H1 (cell line): ENCODE results near the gene RAD51D. TPM values are rescaled to one million over a fixed set of nuclear protein-coding genes. Genes with fewer than 3 reads are reported as not detected.

ENCODE experiments used
- CTCF ChIA-PET: fragments of 300-600 bp; sonication (Branson Sonifier 250); formaldehyde crosslinking; loops from one replicate; lab custom pipeline; 2021; ENCODE audit not compliant: partially characterized antibody; lab: Charles Lee
- POLR2A ChIA-PET: fragments of 300-600 bp; sonication (Branson Sonifier 250); formaldehyde crosslinking; loops from one replicate; lab custom pipeline; 2021; ENCODE audit warnings: inconsistent platforms; ENCODE audit not compliant: partially characterized antibody; lab: Charles Lee
- DNase-seq, 2 experiments: peaks; one replicate each; pipeline versions ENCODE4 v3.0.0 to v3.0.0-alpha.2; 2010 to 2022; ENCODE audit warnings: low spot score in 2 of 2, low read depth in 1 of 2, mixed read lengths in 1 of 2
- FAIRE-seq: peaks from 2 replicates; lab custom pipeline; 2011; peaks lifted over from hg19 to GRCh38; lab: Jason Lieb, UNC
- H2AFZ ChIP-seq: 2 replicates; pipeline ENCODE4 v1.8.1; 2012; ENCODE audit warnings: low read length, inconsistent platforms
- H2AK5ac ChIP-seq: 2 replicates; pipeline ENCODE4 v1.6.1; 2013; ENCODE audit warnings: low read depth, low read length
- H2BK120ac ChIP-seq: replicated peaks from 2 replicates; pipeline ENCODE3; 2013; ENCODE audit warnings: low read depth, low read length, inconsistent platforms
- H2BK12ac ChIP-seq: 2 replicates; pipeline ENCODE4 v1.6.1; 2013; ENCODE audit warnings: low read depth, low read length
- H2BK15ac ChIP-seq: 2 replicates; pipeline ENCODE4 v1.6.1; 2013; ENCODE audit warnings: low read length
- H2BK20ac ChIP-seq: 2 replicates; pipeline ENCODE4 v1.6.1; 2013; ENCODE audit warnings: low read length
- H2BK5ac ChIP-seq: 2 replicates; pipeline ENCODE4 v1.6.1; 2013; ENCODE audit warnings: low read depth, low read length
- H3K14ac ChIP-seq: 2 replicates; pipeline ENCODE4 v1.6.1; 2013; ENCODE audit warnings: inconsistent platforms; ENCODE audit not compliant: insufficient read length
- H3K18ac ChIP-seq: 2 replicates; pipeline ENCODE4 v1.6.1; 2013; ENCODE audit warnings: low read length; ENCODE audit errors: extremely low read depth
- H3K23ac ChIP-seq: 2 replicates; pipeline ENCODE4 v1.6.1; 2013; ENCODE audit warnings: inconsistent platforms; ENCODE audit not compliant: insufficient read length
- H3K23me2 ChIP-seq: 2 replicates; pipeline ENCODE4 v1.6.1; 2013; ENCODE audit warnings: low read depth, low read length
- H3K27ac ChIP-seq: 2 replicates; pipeline ENCODE4 v1.6.1; 2011; ENCODE audit warnings: low read depth, low read length, inconsistent platforms
- H3K27me3 ChIP-seq, 4 experiments: replicated peaks in 1 of 4; 1 replicate in 1 of 4; 2 replicates in 3 of 4; pipeline versions ENCODE4 v1.6.1 to v1.8.1; 2011 to 2013; ENCODE audit warnings: low read length in 3 of 4, mild to moderate bottlenecking in 3 of 4, inconsistent platforms in 2 of 4, mixed read lengths in 2 of 4, moderate library complexity in 1 of 4; ENCODE audit not compliant: control insufficient read depth in 3 of 4, insufficient read depth in 3 of 4; ENCODE audit errors: extremely low read depth in 1 of 4
- H3K36me3 ChIP-seq, 4 experiments: 2 replicates each; pipeline versions ENCODE4 v1.6.1 to v1.8.1; 2011 to 2013; ENCODE audit warnings: mild to moderate bottlenecking in 4 of 4, low read length in 3 of 4, moderate library complexity in 2 of 4, control low read depth in 1 of 4, inconsistent platforms in 1 of 4; ENCODE audit not compliant: insufficient read depth in 4 of 4, control insufficient read depth in 2 of 4
- H3K4ac ChIP-seq: replicated peaks from 2 replicates; pipeline ENCODE3; 2013; ENCODE audit warnings: low read length, low read depth, mixed read lengths, inconsistent platforms; ENCODE audit not compliant: insufficient read length
- H3K4me1 ChIP-seq, 4 experiments: replicated peaks in 1 of 4; 1 replicate in 1 of 4; 2 replicates in 3 of 4; pipeline versions ENCODE4 v1.6.1 to v1.8.1; 2011 to 2013; ENCODE audit warnings: low read length in 3 of 4, inconsistent platforms in 2 of 4, mixed read lengths in 1 of 4; ENCODE audit not compliant: insufficient read depth in 4 of 4, control insufficient read depth in 3 of 4
- H3K4me2 ChIP-seq, 2 experiments: 2 replicates each; pipeline versions ENCODE4 v1.6.1 to v1.8.1; 2011 to 2013; ENCODE audit warnings: low read depth in 2 of 2, low read length in 2 of 2, control low read depth in 1 of 2, inconsistent platforms in 1 of 2, mild to moderate bottlenecking in 1 of 2; ENCODE audit not compliant: insufficient read depth in 1 of 2
- H3K4me3 ChIP-seq, 4 experiments: fragments of 200-600, 300-600 bp in 1 of 4; sonication (generic), shearing (Covaris generic), sonication (Bioruptor Twin) in 1 of 4; 2 replicates each; pipeline versions ENCODE4 v1.5.1 to v1.8.1; 2011 to 2016; ENCODE audit warnings: low read length in 4 of 4, low read depth in 3 of 4, control low read depth in 2 of 4, inconsistent platforms in 2 of 4, mild to moderate bottlenecking in 2 of 4, mixed read lengths in 1 of 4, moderate library complexity in 1 of 4; ENCODE audit not compliant: insufficient read depth in 2 of 4; ENCODE audit errors: extremely low read depth in 1 of 4
- H3K56ac ChIP-seq: replicated peaks from 2 replicates; pipeline ENCODE3; 2013; ENCODE audit warnings: low read depth, mild to moderate bottlenecking, mixed read lengths, low read length, inconsistent platforms; ENCODE audit not compliant: insufficient read length
- H3K79me1 ChIP-seq: 2 replicates; pipeline ENCODE4 v1.6.1; 2013; ENCODE audit warnings: low read depth, low read length, control low read depth
- H3K79me2 ChIP-seq, 2 experiments: 2 replicates each; pipeline versions ENCODE4 v1.6.1 to v1.8.1; 2012 to 2013; ENCODE audit warnings: low read length in 2 of 2, mild to moderate bottlenecking in 2 of 2, inconsistent platforms in 1 of 2; ENCODE audit not compliant: insufficient read depth in 2 of 2, control insufficient read depth in 1 of 2
- H3K9ac ChIP-seq, 4 experiments: replicated peaks in 1 of 4; 1 replicate in 1 of 4; 2 replicates in 3 of 4; pipeline versions ENCODE4 v1.6.1 to v1.8.1; 2011 to 2013; ENCODE audit warnings: low read depth in 3 of 4, low read length in 3 of 4, control low read depth in 2 of 4, mild to moderate bottlenecking in 2 of 4, moderate library complexity in 2 of 4, inconsistent platforms in 1 of 4; ENCODE audit errors: extremely low read depth in 1 of 4
- H3K9me3 ChIP-seq, 2 experiments: 2 replicates each; pipeline versions ENCODE4 v1.6.1 to v1.8.1; 2012 to 2013; ENCODE audit warnings: mild to moderate bottlenecking in 2 of 2, moderate library complexity in 2 of 2, control low read depth in 1 of 2, inconsistent platforms in 1 of 2, low read depth in 1 of 2, low read length in 1 of 2, mixed read lengths in 1 of 2; ENCODE audit not compliant: insufficient read depth in 2 of 2
- H4K20me1 ChIP-seq, 2 experiments: replicated peaks in 1 of 2; 2 replicates each; pipeline versions ENCODE3 to v1.8.1; 2011 to 2013; ENCODE audit warnings: inconsistent platforms in 2 of 2, low read length in 2 of 2, mild to moderate bottlenecking in 1 of 2; ENCODE audit not compliant: insufficient read depth in 2 of 2, control insufficient read depth in 1 of 2
- H4K5ac ChIP-seq: 2 replicates; pipeline ENCODE4 v1.6.1; 2013; ENCODE audit warnings: low read length, low read depth, mixed read lengths, inconsistent platforms; ENCODE audit not compliant: insufficient read length
- H4K8ac ChIP-seq: 2 replicates; pipeline ENCODE4 v1.8.0; 2013; ENCODE audit warnings: mild to moderate bottlenecking, moderate library complexity, low read length, inconsistent platforms; ENCODE audit not compliant: insufficient read depth; ENCODE audit errors: extremely low read depth
- H4K91ac ChIP-seq: replicated peaks from 2 replicates; pipeline ENCODE3; 2013; ENCODE audit warnings: low read length, mixed read lengths, inconsistent platforms; ENCODE audit not compliant: insufficient read length
- EZH2 ChIP-seq: fragments of 200-600 bp; sonication (generic); IDR thresholded peaks from 2 replicates; pipeline ENCODE4 v1.7.1; 2012; ENCODE audit warnings: low read depth, mild to moderate bottlenecking, moderate library complexity, low read length, inconsistent platforms; ENCODE audit not compliant: severe bottlenecking
- WGBS, 2 experiments: shearing (Covaris generic) in 1 of 2; methylation state at CpG; one replicate each; pipeline versions ENCODE4 v1.1.6 to v1.1.7; 2013 to 2015; ENCODE audit warnings: low lambda C conversion rate in 2 of 2, mixed read lengths in 2 of 2, inconsistent platforms in 1 of 2, low coverage in 1 of 2, missing lambda C conversion rate in 1 of 2; ENCODE audit not compliant: insufficient replicate concordance in 2 of 2, insufficient coverage in 1 of 2, insufficient read length in 1 of 2; ENCODE audit errors: extremely low coverage in 1 of 2, missing lambda C conversion rate in 1 of 2; 5-methylcytosine and 5-hydroxymethylcytosine counted together
- polyA plus RNA-seq, 7 experiments: library from polyadenylated mRNA; depleted of rRNA in 3 of 7; stranded (reverse) in 5 of 7; unstranded in 2 of 7; fragments of >200 nt in 5 of 7; fragments of 200-250 nt in 2 of 7; gene quantifications; 1 replicate in 5 of 7; 2 replicates in 1 of 7; 4 replicates in 1 of 7; pipeline versions ENCODE4 v1.2.1 to v1.2.3, GENCODE V29; 2011 to 2013; ENCODE audit warnings: missing spikeins in 2 of 7, mixed read lengths in 2 of 7
- total RNA-seq: library from RNA; stranded (reverse); fragmentation: NEBNext Ultra II Directional; extraction: Animal tissue kit (Norgen Biotek cat#: 25700); gene quantifications from 2 replicates; pipeline ENCODE4 v1.2.1, GENCODE V29; 2021
- TF ChIP-seq, protein P1 (sequence below): IDR thresholded peaks from 2 replicates; pipeline ENCODE4 v1.6.1; 2011; ENCODE audit warnings: low read length, improper control_type of control experiment

RAD51D gene
- total and polyA plus RNA-seq, 2 of the 8 experiments (the other 6 are each of a cell fraction or from before 2014, with no cell fraction given) = 10.2 to 12.9 TPM

DNA sequence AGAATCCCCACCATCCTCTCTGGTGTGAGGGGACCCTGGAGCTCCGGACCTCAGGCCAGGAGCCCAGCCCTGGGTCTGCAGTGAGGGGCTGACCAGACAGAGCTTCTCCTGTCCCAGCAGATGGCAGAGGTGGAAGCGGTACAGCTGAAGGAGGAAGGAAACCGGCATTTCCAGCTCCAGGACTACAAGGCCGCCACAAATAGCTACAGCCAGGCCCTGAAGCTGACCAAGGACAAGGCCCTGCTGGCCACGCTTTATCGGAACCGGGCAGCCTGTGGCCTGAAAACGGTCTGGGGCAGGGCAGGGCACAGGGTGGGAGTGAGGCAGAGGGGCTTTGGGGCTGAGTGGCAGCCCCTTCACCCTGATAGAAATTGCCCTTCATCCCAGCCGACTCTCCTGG is 28.5 kb upstream of the RAD51D start:
- no peak for FAIRE-seq
- Histone ChIP-seq H3K18ac (no peak overlapping the region), H3K4ac (no peak overlapping the region), H4K20me1 (no peaks in the 10 kb centered on the region), H3K36me3 (no peaks in the 10 kb centered on the region)
- WGBS, 2 experiments = 89% methylated on average over 9 of the region's 9 CpGs; no CpG with 5 or more reads in 1 of the 2 experiments
- TF ChIP-seq, protein P1, sequence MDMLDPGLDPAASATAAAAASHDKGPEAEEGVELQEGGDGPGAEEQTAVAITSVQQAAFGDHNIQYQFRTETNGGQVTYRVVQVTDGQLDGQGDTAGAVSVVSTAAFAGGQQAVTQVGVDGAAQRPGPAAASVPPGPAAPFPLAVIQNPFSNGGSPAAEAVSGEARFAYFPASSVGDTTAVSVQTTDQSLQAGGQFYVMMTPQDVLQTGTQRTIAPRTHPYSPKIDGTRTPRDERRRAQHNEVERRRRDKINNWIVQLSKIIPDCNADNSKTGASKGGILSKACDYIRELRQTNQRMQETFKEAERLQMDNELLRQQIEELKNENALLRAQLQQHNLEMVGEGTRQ = no peak
- no peak for TF ChIP-seq EZH2
- TF ChIP-seq, all 59 proteins: peak for 0
- Histone ChIP-seq H2BK120ac (no peak overlapping the region), H4K91ac (no peak overlapping the region), H3K23me2 (no peaks in the 10 kb centered on the region), H2BK5ac (no peak overlapping the region), H3K27ac (no peak overlapping the region), H2AFZ (no peak overlapping the region), H3K9ac (no peak overlapping the region), H2AK5ac (no peak overlapping the region), H4K5ac (no peak overlapping the region), H2BK15ac (no peak overlapping the region), H2BK20ac (0 out of 2 replicates have a peak overlapping the region, but pooled peaks have one; percentile 61), H3K14ac (no peak overlapping the region), H3K23ac (no peak overlapping the region), H3K27me3 (no peaks in the 10 kb centered on the region), H3K4me3 (no peak overlapping the region), H3K4me2 (no peak overlapping the region), H3K9me3 (no peaks in the 10 kb centered on the region), H2BK12ac (peak overlapping the region; percentile 9; the same call in 1 of the 2 replicates), H3K4me1 (peaks cover 0 to 3% (median 1%) of the 10 kb centered on the region in 4 experiments; a peak in 2 of 7 replicates), H3K79me2 (no peaks in the 10 kb centered on the region), H3K56ac (no peak overlapping the region), H3K79me1 (no peaks in the 10 kb centered on the region), H4K8ac (no peak overlapping the region; the same call in 1 of the 2 replicates)
- CTCF ChIA-PET = interaction anchor here (1.2 to 2.6 kb wide), 4 partner anchors 19 to 391 kb away, joined by 3 to 9 read pairs (median 3); no protein-coding TSS in a partner anchor
- POLR2A ChIA-PET = interaction anchor here (1.4 to 2.6 kb wide), 2 partner anchors 11 to 14 kb away, joined by 4 to 10 read pairs; no protein-coding TSS in a partner anchor
- no peak for DNase-seq
